HFF-Myc (cell line): ENCODE measurements around the gene ARVCF.

Experiments
- DNase-seq: peaks from one replicate; pipeline ENCODE4 v3.0.0-alpha.2; 2011; ENCODE audit warnings: low read depth; ENCODE audit errors: extremely low read depth
- H3K4me3 ChIP-seq: replicated peaks from 2 replicates; pipeline ENCODE4 v1.5.1; 2011; ENCODE audit warnings: low read depth, mild to moderate bottlenecking, control low read depth, low read length
- CTCF ChIP-seq: IDR thresholded peaks from 2 replicates; pipeline ENCODE4 v1.5.1; 2012; ENCODE audit warnings: mild to moderate bottlenecking, low read depth, low read length, control low read depth; ENCODE audit errors: missing control alignments

The ARVCF gene

GRCh38 chr22:20002128-20002527, 14.5 kb downstream of the ARVCF start:
- TF ChIP-seq CTCF = no peak
- no peak for DNase-seq
- no peak overlapping the region for H3K4me3 ChIP-seq

GRCh38 chr22:20001082-20001638, 15.5 kb downstream of the ARVCF start:
- no peak overlapping the region for H3K4me3 ChIP-seq
- DNase-seq = no peak
- no peak for TF ChIP-seq CTCF

DNA sequence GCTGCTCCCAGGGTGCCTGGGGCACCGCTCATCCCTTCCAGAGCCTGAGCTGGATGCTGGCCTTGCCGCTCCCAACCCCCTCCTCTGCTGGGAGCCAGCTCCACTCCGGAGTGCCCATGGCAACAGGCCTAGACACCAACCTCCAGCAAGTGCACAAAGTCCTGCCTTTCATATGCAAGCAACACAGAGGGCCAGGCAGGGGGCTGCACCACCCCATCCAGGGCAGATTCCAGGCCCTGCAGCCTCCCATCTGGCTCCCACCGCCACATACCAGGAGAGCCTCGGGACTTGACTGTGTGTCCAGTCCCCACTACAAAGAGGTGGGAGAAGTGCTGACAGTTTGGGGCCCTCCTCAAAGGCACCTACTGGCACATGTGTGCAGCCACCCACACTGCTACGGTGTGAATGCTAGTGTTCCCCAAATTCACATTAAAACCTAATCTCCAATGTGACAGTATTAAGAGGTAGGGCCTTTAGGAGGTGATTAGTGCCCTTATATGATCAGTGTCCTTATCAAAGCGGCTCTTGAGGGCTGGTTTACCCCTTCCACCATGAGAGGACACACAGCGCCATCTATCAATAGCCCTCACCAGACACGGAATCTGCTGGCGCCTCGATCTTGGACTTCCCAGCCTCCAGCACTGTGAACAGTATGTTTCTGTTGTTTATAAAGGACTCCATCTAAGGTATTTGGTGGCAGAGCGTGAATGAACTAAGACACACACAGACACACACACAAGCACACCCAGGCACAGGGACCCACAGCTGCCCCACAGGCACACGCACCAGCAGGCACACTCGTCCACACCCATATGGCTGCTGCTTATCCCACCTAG, 16.2 kb downstream of the ARVCF start:
- DNase-seq = no peak
- no peak overlapping the region for H3K4me3 ChIP-seq
- no peak for TF ChIP-seq CTCF

DNA sequence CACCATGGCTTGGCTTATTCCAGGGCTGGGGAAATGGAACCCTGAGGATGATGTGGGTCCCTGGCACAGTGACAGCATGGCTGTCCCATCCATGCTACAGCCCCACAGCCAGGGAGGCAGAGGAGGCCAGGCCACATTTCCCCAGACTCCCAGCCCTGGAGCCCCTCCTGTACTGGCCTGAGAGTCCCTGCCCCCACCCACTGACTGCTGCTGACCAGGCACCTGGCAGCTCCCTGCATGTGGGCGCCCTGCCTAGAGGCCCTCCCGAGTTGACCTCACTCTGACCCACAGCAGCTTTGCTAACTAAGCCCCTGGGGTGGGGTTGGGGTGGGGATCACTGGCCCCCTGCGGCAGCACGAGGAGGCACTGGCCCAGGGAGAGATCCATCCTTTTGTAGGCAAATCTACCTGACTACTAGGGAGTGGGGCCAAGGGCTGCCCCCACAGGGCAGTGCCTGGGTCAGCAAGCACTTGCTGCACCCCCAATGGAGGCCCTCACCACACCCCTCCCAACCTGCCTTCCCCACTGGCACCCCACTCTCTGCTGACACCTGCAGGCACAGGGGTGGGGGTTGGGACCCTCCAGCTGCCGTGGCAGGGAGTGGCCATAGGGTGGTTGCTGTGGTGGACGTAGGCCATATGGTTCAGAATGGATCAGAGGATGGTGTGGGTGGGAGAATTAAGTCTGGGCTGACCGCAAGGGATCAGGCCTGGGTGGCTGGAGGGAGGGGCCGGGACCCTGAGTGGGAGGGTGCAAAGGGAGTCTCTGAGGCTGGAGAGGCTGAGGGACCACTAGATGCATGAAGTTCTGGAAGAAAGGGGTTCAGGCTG, 17.4 kb downstream of the ARVCF start:
- no peak overlapping the region for H3K4me3 ChIP-seq
- no peak for DNase-seq
- TF ChIP-seq CTCF = no peak

GRCh38 chr22:19998232-19998951, 18.2 kb downstream of the ARVCF start:
- DNase-seq = no peak
- no peak for TF ChIP-seq CTCF
- H3K4me3 ChIP-seq = no peak overlapping the region

- H3K4me3 ChIP-seq = no peak overlapping the region
- no peak for DNase-seq
- TF ChIP-seq CTCF = no peak
These were observed 18.9 kb downstream of the ARVCF start for GRCh38 chr22:19997561-19998231.
